OCI-LY7 (cell line): ENCODE measurements around the gene ARFIP1. TPM values are rescaled to one million over a fixed set of nuclear protein-coding genes. Genes with fewer than 3 reads are reported as not detected.

Experiments
- BruUV-seq: library from RNA; stranded (reverse); fragments of 400-500 nt; replicated peaks from 2 replicates; lab custom pipeline; 2021; lab: Mats Ljungman, UMichigan
- CTCF ChIA-PET: fragments of 300-600 bp; sonication (Branson Sonifier 250); formaldehyde crosslinking; loops from one replicate; lab custom pipeline; 2022; ENCODE audit warnings: antibody characterized with exemption; ENCODE audit not compliant: unreplicated experiment; lab: Charles Lee
- POLR2A ChIA-PET: fragments of 300-600 bp; sonication (Branson Sonifier 250); formaldehyde crosslinking; loops from one replicate; lab custom pipeline; 2022; ENCODE audit warnings: antibody characterized with exemption; lab: Charles Lee
- DNase-seq: peaks from one replicate; pipeline ENCODE4 v3.0.0-alpha.2; 2015; ENCODE audit warnings: low spot score
- H2AFZ ChIP-seq: fragments of 200-600 bp; sonication (generic), shearing (Covaris generic); 2 replicates; pipeline ENCODE4 v1.6.1; 2014; ENCODE audit warnings: mild to moderate bottlenecking, antibody characterized with exemption, low read length, moderate library complexity
- H3K27ac ChIP-seq: fragments of 200-600 bp; sonication (generic); 2 replicates; pipeline ENCODE4 v1.5.1; 2014; ENCODE audit warnings: mixed run types, low read depth, mild to moderate bottlenecking, moderate library complexity, low read length, inconsistent platforms; ENCODE audit not compliant: poor library complexity, severe bottlenecking
- H3K36me3 ChIP-seq: fragments of 200-600 bp; sonication (generic); 2 replicates; pipeline ENCODE4 v1.6.1; 2014; ENCODE audit warnings: mild to moderate bottlenecking, antibody characterized with exemption, low read length, moderate library complexity, mixed read lengths; ENCODE audit not compliant: insufficient read depth
- H3K4me1 ChIP-seq: fragments of 200-600 bp; sonication (generic); 2 replicates; pipeline ENCODE4 v1.5.1; 2014; ENCODE audit warnings: mild to moderate bottlenecking, low read length; ENCODE audit not compliant: insufficient read depth, poor library complexity, severe bottlenecking
- H3K4me2 ChIP-seq: fragments of 200-600 bp; sonication (generic); 2 replicates; pipeline ENCODE4 v1.6.1; 2014; ENCODE audit warnings: mild to moderate bottlenecking, low read length
- H3K4me3 ChIP-seq: fragments of 200-600 bp; sonication (generic); 2 replicates; pipeline ENCODE4 v1.5.1; 2014; ENCODE audit warnings: mild to moderate bottlenecking, low read depth, low read length; ENCODE audit not compliant: poor library complexity, severe bottlenecking
- H3K79me2 ChIP-seq: fragments of 200-600 bp; sonication (generic); 2 replicates; pipeline ENCODE4 v1.6.1; 2016; ENCODE audit warnings: low read depth, mild to moderate bottlenecking, low read length, moderate library complexity, mixed read lengths; ENCODE audit not compliant: insufficient read depth
- H3K9me2 ChIP-seq: fragments of 200-600 bp; sonication (generic); 2 replicates; pipeline ENCODE4 v1.6.1; 2016; ENCODE audit warnings: mild to moderate bottlenecking, low read length, mixed read lengths; ENCODE audit not compliant: insufficient read depth
- H3K9me3 ChIP-seq: fragments of 200-600 bp; sonication (generic); 2 replicates; pipeline ENCODE4 v1.6.1; 2014; ENCODE audit warnings: mild to moderate bottlenecking, mixed run types, low read length, mixed read lengths
- H4K20me1 ChIP-seq: fragments of 200-600 bp; sonication (generic); 2 replicates; pipeline ENCODE4 v1.6.1; 2014; ENCODE audit warnings: mild to moderate bottlenecking, antibody characterized with exemption, low read length, moderate library complexity, mixed read lengths; ENCODE audit not compliant: insufficient read depth
- EZH2phosphoT487 ChIP-seq: fragments of 200-600 bp; sonication (generic); IDR thresholded peaks from 2 replicates; pipeline ENCODE4 v1.6.1; 2018; ENCODE audit warnings: low read depth, borderline replicate concordance, mild to moderate bottlenecking, mixed run types, antibody characterized with exemption, low read length, moderate library complexity, mixed read lengths
- intact Hi-C: fragments of 100-400 bp; cut with micrococcal nuclease; formaldehyde crosslinking; loops from one replicate; pipeline ENCODE4 v1.10.0; 2022; ENCODE audit not compliant: unreplicated experiment
- total RNA-seq, 2 experiments: library from RNA; depleted of rRNA in 1 of 2; stranded (reverse); fragments of >200 nt in 1 of 2; shearing (Covaris generic) in 1 of 2; gene quantifications; 2 replicates each; pipeline ENCODE4 v1.2.3, GENCODE V29; 2014 to 2022
- TF ChIP-seq, protein P1 (sequence below): fragments of 200-600 bp; sonication (generic); conservative IDR thresholded peaks from 2 replicates; pipeline ENCODE4 v1.5.1; 2014; ENCODE audit warnings: mild to moderate bottlenecking, antibody characterized with exemption, low read length, moderate library complexity, mixed read lengths

The ARFIP1 gene
- total RNA-seq, 2 experiments from 2014 or later: 27.0 to 29.3 TPM

- Histone ChIP-seq H2AFZ (no peak overlapping the region), H4K20me1 (peaks cover 4% of the 10 kb centered on the region; the same call in 1 of the 2 replicates), H3K4me1 (peaks cover 9% of the 10 kb centered on the region), H3K79me2 (peaks cover 11% of the 10 kb centered on the region; the same call in 1 of the 2 replicates), H3K9me2 (no peaks in the 10 kb centered on the region), H3K4me3 (no peak overlapping the region), H3K9me3 (peaks cover 5% of the 10 kb centered on the region; the same call in 1 of the 2 replicates), H3K27ac (no peak overlapping the region), H3K4me2 (no peak overlapping the region), H3K36me3 (peaks cover 10% of the 10 kb centered on the region; the same call in 1 of the 2 replicates)
- intact Hi-C loops: no loop called here
- ChIA-PET POLR2A (interaction anchor here (0.7 to 0.9 kb wide), 2 partner anchors 22 to 213 kb away, joined by 3 to 6 read pairs; no protein-coding TSS in a partner anchor), CTCF (interaction anchor here (0.6 kb wide), 1 partner anchor 428 kb away, joined by 3 read pairs; no protein-coding TSS in a partner anchor)
- DNase-seq: no peak
- TF ChIP-seq, protein P1, sequence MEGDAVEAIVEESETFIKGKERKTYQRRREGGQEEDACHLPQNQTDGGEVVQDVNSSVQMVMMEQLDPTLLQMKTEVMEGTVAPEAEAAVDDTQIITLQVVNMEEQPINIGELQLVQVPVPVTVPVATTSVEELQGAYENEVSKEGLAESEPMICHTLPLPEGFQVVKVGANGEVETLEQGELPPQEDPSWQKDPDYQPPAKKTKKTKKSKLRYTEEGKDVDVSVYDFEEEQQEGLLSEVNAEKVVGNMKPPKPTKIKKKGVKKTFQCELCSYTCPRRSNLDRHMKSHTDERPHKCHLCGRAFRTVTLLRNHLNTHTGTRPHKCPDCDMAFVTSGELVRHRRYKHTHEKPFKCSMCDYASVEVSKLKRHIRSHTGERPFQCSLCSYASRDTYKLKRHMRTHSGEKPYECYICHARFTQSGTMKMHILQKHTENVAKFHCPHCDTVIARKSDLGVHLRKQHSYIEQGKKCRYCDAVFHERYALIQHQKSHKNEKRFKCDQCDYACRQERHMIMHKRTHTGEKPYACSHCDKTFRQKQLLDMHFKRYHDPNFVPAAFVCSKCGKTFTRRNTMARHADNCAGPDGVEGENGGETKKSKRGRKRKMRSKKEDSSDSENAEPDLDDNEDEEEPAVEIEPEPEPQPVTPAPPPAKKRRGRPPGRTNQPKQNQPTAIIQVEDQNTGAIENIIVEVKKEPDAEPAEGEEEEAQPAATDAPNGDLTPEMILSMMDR: no peak
- no TSS peak for BruUV-seq
Measured at GRCh38 chr4:152806501-152807125, 26.9 kb downstream of the ARFIP1 start.

DNA sequence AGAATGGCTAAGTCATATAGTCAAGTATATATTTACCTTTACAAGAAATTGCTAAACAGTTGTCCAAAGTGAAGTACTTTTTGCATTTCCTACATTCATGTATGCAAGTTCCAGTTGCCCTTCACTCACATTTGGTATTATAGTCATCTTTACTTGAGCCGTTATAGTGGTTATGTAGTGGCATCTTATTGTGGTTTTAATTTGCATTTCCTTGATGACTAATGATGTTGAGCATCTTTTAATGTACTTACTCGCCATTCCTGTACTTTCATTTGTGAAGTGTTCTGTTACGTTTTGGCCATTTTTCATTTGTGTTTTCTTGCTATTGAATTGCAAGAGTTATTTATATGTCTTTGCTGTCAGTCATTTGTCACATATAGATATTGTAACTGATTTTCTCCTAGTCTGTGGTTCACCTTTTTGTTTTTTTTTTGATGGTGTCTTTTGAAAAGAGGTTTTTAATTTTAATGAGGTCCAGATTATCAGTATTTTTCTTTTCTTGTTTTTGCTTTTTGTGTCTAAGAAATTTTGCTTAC lies 27.6 kb downstream of the ARFIP1 start:
- Histone ChIP-seq H4K20me1 (peaks cover 4% of the 10 kb centered on the region; the same call in 1 of the 2 replicates), H2AFZ (no peak overlapping the region), H3K4me1 (peaks cover 9% of the 10 kb centered on the region), H3K79me2 (peaks cover 11% of the 10 kb centered on the region; the same call in 1 of the 2 replicates), H3K4me3 (peak overlapping the region; percentile 12), H3K36me3 (peaks cover 11% of the 10 kb centered on the region; the same call in 1 of the 2 replicates), H3K9me3 (peaks cover 5% of the 10 kb centered on the region; the same call in 1 of the 2 replicates), H3K27ac (no peak overlapping the region), H3K4me2 (peak overlapping the region; percentile 33; the same call in 1 of the 2 replicates), H3K9me2 (no peaks in the 10 kb centered on the region)
- TF ChIP-seq, protein P1: no peak
- no peak for TF ChIP-seq EZH2phosphoT487
- no peak for DNase-seq
- CTCF ChIA-PET: interaction anchor here (0.6 kb wide), 1 partner anchor 429 kb away, joined by 3 read pairs; no protein-coding TSS in a partner anchor
- POLR2A ChIA-PET: interaction anchor here (0.7 to 0.9 kb wide), 2 partner anchors 23 to 214 kb away, joined by 3 to 6 read pairs; no protein-coding TSS in a partner anchor
- BruUV-seq: no TSS peak
- intact Hi-C loops: no loop called here
